Keratinocyte (primary cell): Measurements from ENCODE around the gene SLFN14. TPM values are rescaled to one million over a fixed set of nuclear protein-coding genes. Genes with fewer than 3 reads are reported as not detected.

Experiments used
- DNase-seq: peaks from one replicate; pipeline ENCODE4 v3.0.0-alpha.2; 2011; ENCODE audit warnings: low read depth, missing footprints, low spot score
- FAIRE-seq: peaks from 2 replicates; lab custom pipeline; 2011; peaks lifted over from hg19 to GRCh38; lab: Jason Lieb, UNC
- H2AFZ ChIP-seq: 2 replicates; pipeline ENCODE4 v1.6.0; 2012; ENCODE audit warnings: low read length, control low read depth, inconsistent platforms; ENCODE audit not compliant: control insufficient read depth
- H3K27ac ChIP-seq: 2 replicates; pipeline ENCODE4 v1.5.1; 2011; ENCODE audit warnings: low read length; ENCODE audit not compliant: control insufficient read depth, insufficient read depth
- H3K27me3 ChIP-seq: 3 replicates; pipeline ENCODE4 v1.6.0; 2011; ENCODE audit warnings: low read length; ENCODE audit not compliant: control insufficient read depth, insufficient read depth; ENCODE audit errors: extremely low read depth
- H3K36me3 ChIP-seq, 2 experiments: 2 replicates in 1 of 2; 3 replicates in 1 of 2; pipeline ENCODE4 v1.5.1; 2011; ENCODE audit warnings: low read length in 2 of 2, mild to moderate bottlenecking in 1 of 2; ENCODE audit not compliant: control insufficient read depth in 2 of 2, insufficient read depth in 2 of 2; ENCODE audit errors: extremely low read depth in 1 of 2
- H3K4me1 ChIP-seq: 3 replicates; pipeline ENCODE4 v1.5.1; 2011; ENCODE audit warnings: low read length; ENCODE audit not compliant: control insufficient read depth, insufficient read depth; ENCODE audit errors: extremely low read depth
- H3K4me2 ChIP-seq: 3 replicates; pipeline ENCODE4 v1.6.0; 2011; ENCODE audit warnings: low read depth, low read length; ENCODE audit not compliant: control insufficient read depth, insufficient read depth; ENCODE audit errors: extremely low read depth
- H3K4me3 ChIP-seq, 3 experiments: fragments of 200-600 bp in 1 of 3; sonication (generic) in 1 of 3; 2 replicates in 2 of 3; 3 replicates in 1 of 3; pipeline ENCODE4 v1.5.1; 2011 to 2016; ENCODE audit warnings: low read length in 3 of 3, mild to moderate bottlenecking in 3 of 3, control low read depth in 2 of 3, inconsistent platforms in 1 of 3, low read depth in 1 of 3, mixed read lengths in 1 of 3, mixed run types in 1 of 3, moderate library complexity in 1 of 3; ENCODE audit not compliant: control insufficient read depth in 2 of 3, insufficient read depth in 2 of 3; ENCODE audit errors: extremely low read depth in 1 of 3
- H3K79me2 ChIP-seq: 2 replicates; pipeline ENCODE4 v1.6.0; 2012; ENCODE audit warnings: low read length; ENCODE audit not compliant: control insufficient read depth, insufficient read depth
- H3K9ac ChIP-seq: 3 replicates; pipeline ENCODE4 v1.6.0; 2011; ENCODE audit warnings: low read length; ENCODE audit not compliant: control insufficient read depth, insufficient read depth; ENCODE audit errors: extremely low read depth
- H3K9me1 ChIP-seq: 3 replicates; pipeline ENCODE4 v1.6.0; 2011; ENCODE audit warnings: low read length; ENCODE audit not compliant: control insufficient read depth, insufficient read depth; ENCODE audit errors: extremely low read depth
- H3K9me3 ChIP-seq: 2 replicates; pipeline ENCODE4 v1.5.1; 2012; ENCODE audit warnings: low read depth, low read length; ENCODE audit not compliant: control insufficient read depth
- H4K20me1 ChIP-seq: 3 replicates; pipeline ENCODE4 v1.6.0; 2011; ENCODE audit warnings: low read length; ENCODE audit not compliant: control insufficient read depth, insufficient read depth; ENCODE audit errors: extremely low read depth
- EZH2 ChIP-seq: IDR thresholded peaks from one replicate; pipeline ENCODE4 v1.6.1; 2012; ENCODE audit warnings: inconsistent platforms, mild to moderate bottlenecking, low read length, moderate library complexity
- dilution Hi-C: fragments of 300-500 bp; cut with MboI; formaldehyde crosslinking; loops from one replicate; pipeline ENCODE4 v1.7.0; 2020; ENCODE audit warnings: low sequenced_read_pairs; ENCODE audit not compliant: extremely low pct_ligation_motif_present
- polyA plus RNA-seq, 5 experiments: library from polyadenylated mRNA; depleted of rRNA in 3 of 5; stranded (reverse) in 3 of 5; stranded (forward) in 1 of 5; unstranded in 1 of 5; fragments of >200 nt; gene quantifications; 1 replicate in 1 of 5; 2 replicates in 3 of 5; 3 replicates in 1 of 5; pipeline versions ENCODE4 v1.2.1 to v1.2.3, GENCODE V29; 2011 to 2012; ENCODE audit warnings: missing spikeins in 2 of 5, low read depth in 1 of 5, low replicate concordance in 1 of 5
- TF ChIP-seq, protein P1 (sequence below), 3 experiments: IDR thresholded peaks in 1 of 3; conservative IDR thresholded peaks in 1 of 3; optimal IDR thresholded peaks in 1 of 3; 2 replicates in 2 of 3; 3 replicates in 1 of 3; pipeline versions ENCODE3 to v1.5.1; 2011; ENCODE audit warnings: low read length in 3 of 3, mild to moderate bottlenecking in 3 of 3, moderate library complexity in 2 of 3, control low read depth in 1 of 3, inconsistent platforms in 1 of 3; ENCODE audit not compliant: insufficient read depth in 2 of 3; ENCODE audit errors: extremely low read depth in 1 of 3

Gene SLFN14
- polyA plus RNA-seq, 1 donor (not counting 4 experiments of a cell fraction or from before 2014, with no cell fraction given): not detected

DNA sequence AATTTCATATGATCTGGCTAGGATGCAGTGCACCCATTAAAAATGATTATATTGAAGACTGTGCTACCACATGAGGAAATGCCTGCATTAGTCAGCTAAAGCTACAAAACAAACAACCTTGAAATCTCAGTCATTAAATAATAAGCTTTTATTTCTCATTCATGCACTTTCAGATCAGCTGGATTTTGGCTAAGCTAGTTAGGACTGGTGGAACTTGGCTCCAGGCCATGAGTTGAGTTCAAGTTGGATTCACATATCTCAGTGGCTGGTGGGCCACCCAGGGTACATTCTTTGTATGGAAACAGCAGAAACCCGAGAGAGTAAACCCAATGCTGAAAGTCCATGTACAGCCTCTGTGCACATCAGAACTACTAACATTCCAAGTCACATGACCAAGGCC is 16.8 kb downstream of the SLFN14 start:
- Histone ChIP-seq H3K27ac (no peak overlapping the region), H3K4me2 (no peak overlapping the region), H3K9ac (no peak overlapping the region), H3K79me2 (no peaks in the 10 kb centered on the region), H4K20me1 (no peaks in the 10 kb centered on the region), H3K9me3 (no peaks in the 10 kb centered on the region), H3K9me1 (no peaks in the 10 kb centered on the region), H3K4me1 (no peaks in the 10 kb centered on the region), H2AFZ (no peak overlapping the region), H3K27me3 (no peaks in the 10 kb centered on the region), H3K4me3 (no peak overlapping the region), H3K36me3 (no peaks in the 10 kb centered on the region)
- DNase-seq (no peak), FAIRE-seq (no peak)
- dilution Hi-C loops: no loop called here
- TF ChIP-seq, protein P1, sequence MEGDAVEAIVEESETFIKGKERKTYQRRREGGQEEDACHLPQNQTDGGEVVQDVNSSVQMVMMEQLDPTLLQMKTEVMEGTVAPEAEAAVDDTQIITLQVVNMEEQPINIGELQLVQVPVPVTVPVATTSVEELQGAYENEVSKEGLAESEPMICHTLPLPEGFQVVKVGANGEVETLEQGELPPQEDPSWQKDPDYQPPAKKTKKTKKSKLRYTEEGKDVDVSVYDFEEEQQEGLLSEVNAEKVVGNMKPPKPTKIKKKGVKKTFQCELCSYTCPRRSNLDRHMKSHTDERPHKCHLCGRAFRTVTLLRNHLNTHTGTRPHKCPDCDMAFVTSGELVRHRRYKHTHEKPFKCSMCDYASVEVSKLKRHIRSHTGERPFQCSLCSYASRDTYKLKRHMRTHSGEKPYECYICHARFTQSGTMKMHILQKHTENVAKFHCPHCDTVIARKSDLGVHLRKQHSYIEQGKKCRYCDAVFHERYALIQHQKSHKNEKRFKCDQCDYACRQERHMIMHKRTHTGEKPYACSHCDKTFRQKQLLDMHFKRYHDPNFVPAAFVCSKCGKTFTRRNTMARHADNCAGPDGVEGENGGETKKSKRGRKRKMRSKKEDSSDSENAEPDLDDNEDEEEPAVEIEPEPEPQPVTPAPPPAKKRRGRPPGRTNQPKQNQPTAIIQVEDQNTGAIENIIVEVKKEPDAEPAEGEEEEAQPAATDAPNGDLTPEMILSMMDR (optimal IDR thresholded peaks at IDR 0.05 in 1 of 3, IDR thresholded peaks at IDR 0.05 in 1 of 3, conservative IDR thresholded peaks at IDR 0.05 in 1 of 3; ENCODE audit: extremely low read depth in 1 of 3, insufficient read depth in 2 of 3, low read length in 3 of 3): no peak
- TF ChIP-seq EZH2: no peak

DNA sequence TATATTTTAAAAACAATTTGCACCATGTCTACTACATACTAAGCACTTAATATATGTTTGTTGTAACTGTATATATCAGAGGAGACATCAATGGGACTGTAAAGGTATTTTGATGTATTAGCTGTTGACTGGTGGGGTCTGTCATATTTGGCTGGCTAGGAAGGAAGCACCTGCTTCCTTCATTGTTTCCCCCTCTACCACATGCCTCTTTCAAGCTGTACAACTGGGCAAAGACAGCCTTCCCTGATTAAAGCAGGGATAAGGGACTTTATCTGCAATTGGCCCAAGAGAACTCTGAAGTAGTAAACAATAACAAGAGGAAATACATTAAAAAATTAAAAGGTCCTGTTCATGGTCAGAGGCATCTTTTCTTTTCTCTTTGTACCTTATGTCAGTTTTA is 17.6 kb downstream of the SLFN14 start:
- dilution Hi-C loops: no loop called here
- H3K4me3 ChIP-seq: no peak overlapping the region
- H4K20me1 ChIP-seq: no peaks in the 10 kb centered on the region

More for the DNA sequence above, 17.6 kb downstream of the SLFN14 start:
- FAIRE-seq: no peak
- H2AFZ ChIP-seq: no peak overlapping the region
- no peak for DNase-seq
- H3K4me1 ChIP-seq: no peaks in the 10 kb centered on the region
- H3K79me2 ChIP-seq: no peaks in the 10 kb centered on the region
- H3K27me3 ChIP-seq: no peaks in the 10 kb centered on the region
- H3K9ac ChIP-seq: no peak overlapping the region
- no peaks in the 10 kb centered on the region for H3K9me1 ChIP-seq
- no peaks in the 10 kb centered on the region for H3K36me3 ChIP-seq
- no peak overlapping the region for H3K4me2 ChIP-seq
- no peak for TF ChIP-seq EZH2
- TF ChIP-seq, protein P1 (optimal IDR thresholded peaks at IDR 0.05 in 1 of 3, IDR thresholded peaks at IDR 0.05 in 1 of 3, conservative IDR thresholded peaks at IDR 0.05 in 1 of 3; ENCODE audit: extremely low read depth in 1 of 3, insufficient read depth in 2 of 3, low read length in 3 of 3): no peak
- H3K27ac ChIP-seq: no peak overlapping the region
- H3K9me3 ChIP-seq: no peaks in the 10 kb centered on the region
